Activated T-helper 17 cell treated with anti-CD3 and anti-CD28 coated beads, Interleukin-2, amount 50 U/mL, for 72 hours (primary cell): ENCODE results near the gene GULP1. TPM values are rescaled to one million over a fixed set of nuclear protein-coding genes. Genes with fewer than 3 reads are reported as not detected.

Experiments
- ATAC-seq: fragments of 150-1000 bp; cut with Tn5 transposase; replicated peaks from 2 replicates; pipeline ENCODE4 v1.10.0; 2021; ENCODE audit warnings: mild to moderate bottlenecking, moderate library complexity
- H3K27ac Mint-ChIP-seq: one replicate; pipeline ENCODE4 v1.8.0; 2022; ENCODE audit warnings: mixed read lengths
- H3K27me3 Mint-ChIP-seq: one replicate; pipeline ENCODE4 v1.8.0; 2022; ENCODE audit warnings: mixed read lengths
- H3K36me3 Mint-ChIP-seq: one replicate; pipeline ENCODE4 v1.8.0; 2022; ENCODE audit warnings: low read depth, mild to moderate bottlenecking, mixed read lengths
- H3K4me1 Mint-ChIP-seq: one replicate; pipeline ENCODE4 v1.8.0; 2022; ENCODE audit warnings: mixed read lengths
- H3K4me3 Mint-ChIP-seq: one replicate; pipeline ENCODE4 v1.8.0; 2022; ENCODE audit warnings: mild to moderate bottlenecking, mixed read lengths
- H3K9me3 Mint-ChIP-seq: one replicate; pipeline ENCODE4 v1.8.0; 2022; ENCODE audit warnings: mixed read lengths
- total RNA-seq, 2 donors: library from RNA; stranded (reverse); gene quantifications; one replicate each; pipeline ENCODE4 v1.2.3, GENCODE V29; 2022

Gene GULP1
- total RNA-seq, 2 donors from 2014 or later: not detected

DNA sequence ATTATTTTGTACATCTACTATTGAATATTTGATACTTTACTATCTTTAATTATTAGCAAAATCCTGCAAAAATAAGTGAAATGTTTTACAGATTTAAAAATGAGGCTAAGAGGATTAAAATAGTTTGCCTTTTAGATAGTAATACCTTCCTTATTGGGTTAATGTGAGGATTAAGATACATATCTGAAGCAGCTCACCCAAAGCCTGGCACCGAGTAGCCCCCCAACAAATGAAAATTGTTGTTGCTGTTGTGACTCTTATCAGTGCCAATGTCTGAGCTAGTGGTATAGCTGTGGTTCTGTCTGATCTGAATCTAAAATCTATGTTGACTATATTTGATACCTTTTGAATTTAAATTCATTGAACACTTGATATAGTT lies 34.6 kb downstream of the GULP1 start:
- Mint-ChIP-seq H3K4me3 (no peak overlapping the region), H3K27me3 (no peaks in the 10 kb centered on the region), H3K36me3 (no peaks in the 10 kb centered on the region), H3K4me1 (no peaks in the 10 kb centered on the region), H3K27ac (no peak overlapping the region), H3K9me3 (no peaks in the 10 kb centered on the region)
- no peak for ATAC-seq

- Mint-ChIP-seq H3K4me1 (no peaks in the 10 kb centered on the region), H3K4me3 (no peak overlapping the region), H3K36me3 (no peaks in the 10 kb centered on the region), H3K9me3 (no peaks in the 10 kb centered on the region), H3K27ac (no peak overlapping the region), H3K27me3 (no peaks in the 10 kb centered on the region)
- no peak for ATAC-seq
Observed at GRCh38 chr2:188326669-188327301, 35.1 kb downstream of the GULP1 start.

GRCh38 chr2:188327518-188328213 lies 36.0 kb downstream of the GULP1 start:
- Mint-ChIP-seq H3K36me3 (no peaks in the 10 kb centered on the region), H3K9me3 (no peaks in the 10 kb centered on the region), H3K27me3 (no peaks in the 10 kb centered on the region), H3K4me1 (no peaks in the 10 kb centered on the region), H3K27ac (no peak overlapping the region), H3K4me3 (no peak overlapping the region)
- no peak for ATAC-seq

DNA sequence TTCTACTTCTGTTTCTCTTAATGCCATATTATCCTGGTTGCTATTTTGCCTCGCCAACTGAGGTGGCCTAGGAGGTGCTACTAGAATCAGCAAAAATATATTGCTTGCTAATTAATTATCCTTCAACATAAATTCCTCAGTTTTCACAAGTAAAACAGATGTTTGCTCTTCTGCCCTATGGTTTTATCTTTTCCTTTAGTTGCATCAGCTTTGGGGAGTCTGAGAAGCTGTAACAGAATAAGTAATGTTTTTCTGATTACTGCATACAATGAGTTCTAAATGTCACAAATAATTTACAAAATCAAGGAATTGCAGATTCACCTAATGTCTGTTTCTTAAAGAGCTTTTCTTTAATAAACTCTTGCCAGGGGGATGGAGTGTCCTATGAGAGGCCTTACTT lies 36.7 kb downstream of the GULP1 start:
- H3K4me1 Mint-ChIP-seq: no peaks in the 10 kb centered on the region
- ATAC-seq: no peak
- H3K27me3 Mint-ChIP-seq: no peaks in the 10 kb centered on the region
- H3K27ac Mint-ChIP-seq: no peak overlapping the region
- no peaks in the 10 kb centered on the region for H3K36me3 Mint-ChIP-seq
- H3K4me3 Mint-ChIP-seq: no peak overlapping the region
- no peaks in the 10 kb centered on the region for H3K9me3 Mint-ChIP-seq

GRCh38 chr2:188330316-188331053 lies 38.8 kb downstream of the GULP1 start:
- Mint-ChIP-seq H3K27me3 (no peaks in the 10 kb centered on the region), H3K9me3 (no peaks in the 10 kb centered on the region)

DNA sequence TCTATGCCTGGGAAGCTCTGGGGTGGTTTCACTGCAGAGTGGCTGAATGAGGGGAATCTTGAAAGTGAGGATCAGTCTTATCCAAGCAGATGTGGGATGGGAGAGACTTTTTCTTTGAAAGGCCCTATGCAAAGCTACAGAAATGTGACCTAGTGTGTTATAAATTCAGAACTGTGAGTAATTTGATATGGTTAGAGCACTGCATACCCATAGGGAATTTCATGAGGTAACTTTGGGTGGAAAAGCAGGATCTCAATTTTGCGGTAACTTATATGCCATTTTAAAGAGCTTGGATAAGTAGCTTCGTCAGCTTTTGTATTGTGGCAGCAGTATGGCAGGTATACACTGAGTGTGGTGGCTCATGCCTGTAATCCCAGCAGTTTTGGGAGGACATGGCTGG lies 40.9 kb downstream of the GULP1 start:
- ATAC-seq: no peak
- H3K4me1 Mint-ChIP-seq: no peaks in the 10 kb centered on the region
- H3K27me3 Mint-ChIP-seq: no peaks in the 10 kb centered on the region
- H3K9me3 Mint-ChIP-seq: no peaks in the 10 kb centered on the region
- no peak overlapping the region for H3K27ac Mint-ChIP-seq
- no peaks in the 10 kb centered on the region for H3K36me3 Mint-ChIP-seq
- no peak overlapping the region for H3K4me3 Mint-ChIP-seq

More at GRCh38 chr2:188330316-188331053, 38.8 kb downstream of the GULP1 start:
- Mint-ChIP-seq H3K4me1 (no peaks in the 10 kb centered on the region), H3K4me3 (no peak overlapping the region), H3K36me3 (no peaks in the 10 kb centered on the region), H3K27ac (no peak overlapping the region)
- ATAC-seq: no peak

GRCh38 chr2:188333751-188334524 lies 42.3 kb downstream of the GULP1 start:
- Mint-ChIP-seq H3K4me3 (no peak overlapping the region), H3K36me3 (no peaks in the 10 kb centered on the region), H3K27me3 (no peaks in the 10 kb centered on the region), H3K4me1 (no peaks in the 10 kb centered on the region), H3K27ac (no peak overlapping the region), H3K9me3 (no peaks in the 10 kb centered on the region)
- no peak for ATAC-seq

DNA sequence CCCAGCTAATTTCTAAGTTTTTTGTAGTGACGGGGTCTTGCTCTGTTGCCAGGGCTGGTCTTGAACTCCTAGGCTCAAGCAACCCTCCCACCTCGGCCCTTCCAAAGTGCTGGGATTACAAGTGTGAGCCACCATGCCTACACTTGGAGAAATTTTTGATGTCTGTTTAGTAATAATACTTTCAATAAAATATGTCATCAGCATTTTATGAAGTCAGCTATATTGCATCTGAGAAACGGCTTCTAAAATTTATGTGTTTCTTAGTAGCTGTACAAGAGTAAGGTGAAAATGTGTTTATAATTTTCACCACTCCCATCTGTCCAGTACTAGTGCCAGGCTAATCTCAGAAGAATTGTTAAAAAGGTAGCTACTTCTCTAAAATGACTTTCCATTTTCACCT lies 46.8 kb downstream of the GULP1 start:
- ATAC-seq: no peak
- Mint-ChIP-seq H3K9me3 (no peaks in the 10 kb centered on the region), H3K27me3 (no peaks in the 10 kb centered on the region), H3K36me3 (no peaks in the 10 kb centered on the region), H3K27ac (no peak overlapping the region), H3K4me1 (no peaks in the 10 kb centered on the region), H3K4me3 (no peak overlapping the region)

DNA sequence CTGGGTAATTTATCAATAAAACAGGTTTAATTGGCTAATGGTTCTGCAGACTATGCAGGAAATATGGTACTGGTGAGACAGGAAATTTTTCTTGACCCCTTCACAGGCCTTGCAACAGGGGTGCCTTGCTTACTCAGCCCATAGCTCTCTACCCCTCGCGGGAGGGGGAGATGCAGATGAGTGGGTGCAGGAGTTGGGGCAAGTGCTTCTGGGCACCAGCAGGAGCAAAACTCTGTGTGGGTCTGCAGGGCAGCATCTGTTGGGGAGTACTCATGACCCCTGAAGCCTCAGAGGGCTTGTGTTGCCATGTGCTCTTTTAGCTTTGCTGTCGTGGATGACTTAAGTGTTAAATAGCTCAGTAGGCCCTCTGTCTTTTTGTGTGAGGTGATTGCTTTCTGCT lies 48.6 kb downstream of the GULP1 start:
- no peaks in the 10 kb centered on the region for H3K4me1 Mint-ChIP-seq
- ATAC-seq: no peak

GRCh38 chr2:188345020-188345419 lies 53.3 kb downstream of the GULP1 start:
- Mint-ChIP-seq H3K4me1 (no peaks in the 10 kb centered on the region), H3K4me3 (no peak overlapping the region), H3K27ac (no peak overlapping the region), H3K9me3 (no peaks in the 10 kb centered on the region), H3K36me3 (no peaks in the 10 kb centered on the region), H3K27me3 (no peaks in the 10 kb centered on the region)
- no peak for ATAC-seq

More for the DNA sequence above, 48.6 kb downstream of the GULP1 start:
- Mint-ChIP-seq H3K4me3 (no peak overlapping the region), H3K9me3 (no peaks in the 10 kb centered on the region), H3K27me3 (no peaks in the 10 kb centered on the region), H3K36me3 (no peaks in the 10 kb centered on the region), H3K27ac (no peak overlapping the region)

DNA sequence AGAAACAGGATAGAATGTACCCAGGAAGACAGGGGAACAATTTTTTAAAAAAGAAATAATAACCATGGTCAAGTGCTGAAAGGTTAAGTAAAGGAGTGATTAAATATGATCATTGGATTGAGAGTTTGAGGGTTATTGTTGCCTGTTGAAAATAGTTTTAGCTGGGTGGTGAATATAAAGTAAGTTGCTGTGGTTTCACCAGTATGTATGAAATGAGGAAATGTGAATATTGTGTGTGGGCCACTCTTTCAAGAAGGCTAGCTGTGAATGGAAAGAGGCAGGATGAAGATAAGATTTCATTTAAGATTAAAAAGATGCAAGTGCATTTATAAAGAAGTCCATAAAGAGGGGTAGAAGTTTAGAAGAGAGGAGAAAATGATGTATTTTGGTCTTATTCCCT lies 53.8 kb downstream of the GULP1 start:
- no peak overlapping the region for H3K27ac Mint-ChIP-seq
- no peaks in the 10 kb centered on the region for H3K4me1 Mint-ChIP-seq
- no peaks in the 10 kb centered on the region for H3K27me3 Mint-ChIP-seq
- no peaks in the 10 kb centered on the region for H3K36me3 Mint-ChIP-seq
- no peaks in the 10 kb centered on the region for H3K9me3 Mint-ChIP-seq
- no peak overlapping the region for H3K4me3 Mint-ChIP-seq
- no peak for ATAC-seq

- H3K4me3 Mint-ChIP-seq: no peak overlapping the region
- H3K27me3 Mint-ChIP-seq: no peaks in the 10 kb centered on the region
- H3K9me3 Mint-ChIP-seq: no peaks in the 10 kb centered on the region
- H3K27ac Mint-ChIP-seq: no peak overlapping the region
- no peak for ATAC-seq
- H3K4me1 Mint-ChIP-seq: no peaks in the 10 kb centered on the region
- H3K36me3 Mint-ChIP-seq: no peaks in the 10 kb centered on the region
Observed at GRCh38 chr2:188345831-188346458, 54.3 kb downstream of the GULP1 start.

DNA sequence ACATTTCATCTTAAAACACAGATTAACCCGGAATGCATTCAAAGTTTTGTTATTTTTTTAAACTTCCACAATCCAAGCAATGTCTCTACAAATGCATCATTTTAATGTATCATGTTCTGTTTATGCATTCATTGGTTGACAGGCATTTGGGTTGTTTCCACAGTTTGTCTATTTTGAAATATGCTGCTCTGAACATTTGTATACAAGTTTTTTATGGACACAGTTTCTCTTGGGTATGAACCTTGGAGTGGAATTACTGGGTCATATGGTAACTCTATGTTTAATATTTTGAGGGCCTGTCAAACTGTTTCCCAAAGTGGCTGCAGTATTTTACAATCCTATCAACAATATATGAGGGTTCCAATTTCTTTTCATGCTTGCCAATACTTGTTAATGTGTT lies 57.3 kb downstream of the GULP1 start:
- Mint-ChIP-seq H3K36me3 (no peaks in the 10 kb centered on the region), H3K4me1 (no peaks in the 10 kb centered on the region), H3K27ac (no peak overlapping the region), H3K4me3 (no peak overlapping the region), H3K9me3 (no peaks in the 10 kb centered on the region), H3K27me3 (no peaks in the 10 kb centered on the region)
- ATAC-seq: no peak

GRCh38 chr2:188353282-188353681 lies 61.6 kb downstream of the GULP1 start:
- H3K4me3 Mint-ChIP-seq: no peak overlapping the region
- no peaks in the 10 kb centered on the region for H3K4me1 Mint-ChIP-seq
- H3K9me3 Mint-ChIP-seq: no peaks in the 10 kb centered on the region
- no peak for ATAC-seq
- no peaks in the 10 kb centered on the region for H3K27me3 Mint-ChIP-seq
- no peaks in the 10 kb centered on the region for H3K36me3 Mint-ChIP-seq
- H3K27ac Mint-ChIP-seq: no peak overlapping the region
